Smooth muscle cell (in vitro differentiated cells): ENCODE results near the gene GJB3. TPM values are rescaled to one million over a fixed set of nuclear protein-coding genes. Genes with fewer than 3 reads are reported as not detected.
"Not testable (repeated sequence)": the region's sequence is repeated elsewhere in the genome, so short reads cannot be mapped to it uniquely, and the experiment has no call there.

Experiments
- DNase-seq: peaks from one replicate; lab custom pipeline; 2025; ENCODE audit not compliant: unreplicated experiment; lab: John Stamatoyannopoulos, UW
- H2AFZ ChIP-seq: fragments of 200-600 bp; sonication (generic); 2 replicates; pipeline ENCODE4 v1.6.0; 2016; ENCODE audit warnings: antibody characterized with exemption, low read depth, mild to moderate bottlenecking
- H3F3A ChIP-seq: fragments of 200-600 bp; sonication (generic); 2 replicates; pipeline ENCODE4 v1.6.0; 2017; ENCODE audit warnings: antibody characterized with exemption, low read depth
- H3K27ac ChIP-seq: fragments of 200-600 bp; sonication (generic); 2 replicates; pipeline ENCODE4 v1.5.1; 2016; ENCODE audit warnings: low read depth, mild to moderate bottlenecking
- H3K27me3 ChIP-seq: fragments of 200-600 bp; sonication (generic); 2 replicates; pipeline ENCODE4 v1.6.1; 2016; ENCODE audit warnings: low read depth, mild to moderate bottlenecking
- H3K36me3 ChIP-seq: fragments of 200-600 bp; sonication (generic); 2 replicates; pipeline ENCODE4 v1.5.1; 2016; ENCODE audit warnings: low read depth
- H3K4me1 ChIP-seq: fragments of 200-600 bp; sonication (generic); 2 replicates; pipeline ENCODE4 v1.5.1; 2016; ENCODE audit warnings: low read depth
- H3K4me2 ChIP-seq: fragments of 200-600 bp; sonication (generic); 2 replicates; pipeline ENCODE4 v1.6.0; 2016; ENCODE audit warnings: mild to moderate bottlenecking
- H3K4me3 ChIP-seq: fragments of 200-600 bp; sonication (generic); 2 replicates; pipeline ENCODE4 v1.5.1; 2016; ENCODE audit warnings: mild to moderate bottlenecking
- H3K79me2 ChIP-seq: fragments of 200-600 bp; sonication (generic); 2 replicates; pipeline ENCODE4 v1.6.0; 2016; ENCODE audit warnings: low read depth, mild to moderate bottlenecking
- H3K9ac ChIP-seq: fragments of 200-600 bp; sonication (generic); 2 replicates; pipeline ENCODE4 v1.6.0; 2016; ENCODE audit warnings: low read depth
- H3K9me3 ChIP-seq: fragments of 200-600 bp; sonication (generic); replicated peaks from 2 replicates; pipeline ENCODE4 v1.5.1; 2016; ENCODE audit warnings: low read depth
- H4K20me1 ChIP-seq: fragments of 200-600 bp; sonication (generic); 2 replicates; pipeline ENCODE4 v1.6.0; 2016; ENCODE audit warnings: low read depth
- WGBS: methylation state at CpG from one replicate; pipeline ENCODE4 v1.1.7; 2016; ENCODE audit warnings: low lambda C conversion rate; 5-methylcytosine and 5-hydroxymethylcytosine counted together
- polyA plus RNA-seq: library from polyadenylated mRNA; unstranded; fragments of >200 nt; fragmentation: Nextera tagmentation; extraction: Ambion mirVana; gene quantifications from 2 replicates; pipeline ENCODE4 v1.2.1, GENCODE V29; 2016
- total RNA-seq: library from RNA; depleted of rRNA; stranded (reverse); fragments of >200 nt; gene quantifications from 2 replicates; pipeline ENCODE4 v1.2.3, GENCODE V29; 2014
- TF ChIP-seq, protein P1 (sequence below): fragments of 200-600 bp; sonication (generic); IDR thresholded peaks from 2 replicates; pipeline ENCODE4 v1.5.1; 2017; ENCODE audit warnings: borderline replicate concordance, mild to moderate bottlenecking, antibody characterized with exemption; ENCODE audit not compliant: insufficient read depth, poor library complexity, severe bottlenecking

The GJB3 gene
- total RNA-seq: 5.6 and 10.0 TPM in 2 replicates
- 2.9 and 13.1 TPM in 2 replicates for polyA plus RNA-seq

- Histone ChIP-seq H3K79me2 (no peaks in the 10 kb centered on the region), H3K27ac (peak within 1 kb of the TSS; percentile 42), H3K9ac (no peak within 1 kb of the TSS), H4K20me1 (no peaks in the 10 kb centered on the region), H3K4me2 (peak within 1 kb of the TSS; percentile 87), H3F3A (no peaks in the 10 kb centered on the region), H2AFZ (no peak within 1 kb of the TSS), H3K4me1 (peaks cover 9% of the 10 kb centered on the region), H3K27me3 (peaks cover 54% of the 10 kb centered on the region), H3K4me3 (peak within 1 kb of the TSS; percentile 40), H3K9me3 (no peaks in the 10 kb centered on the region), H3K36me3 (no peaks in the 10 kb centered on the region)
- DNase-seq: no peak
- WGBS: under 1% methylated on average over 56 of the region's 62 CpGs
- TF ChIP-seq, protein P1, sequence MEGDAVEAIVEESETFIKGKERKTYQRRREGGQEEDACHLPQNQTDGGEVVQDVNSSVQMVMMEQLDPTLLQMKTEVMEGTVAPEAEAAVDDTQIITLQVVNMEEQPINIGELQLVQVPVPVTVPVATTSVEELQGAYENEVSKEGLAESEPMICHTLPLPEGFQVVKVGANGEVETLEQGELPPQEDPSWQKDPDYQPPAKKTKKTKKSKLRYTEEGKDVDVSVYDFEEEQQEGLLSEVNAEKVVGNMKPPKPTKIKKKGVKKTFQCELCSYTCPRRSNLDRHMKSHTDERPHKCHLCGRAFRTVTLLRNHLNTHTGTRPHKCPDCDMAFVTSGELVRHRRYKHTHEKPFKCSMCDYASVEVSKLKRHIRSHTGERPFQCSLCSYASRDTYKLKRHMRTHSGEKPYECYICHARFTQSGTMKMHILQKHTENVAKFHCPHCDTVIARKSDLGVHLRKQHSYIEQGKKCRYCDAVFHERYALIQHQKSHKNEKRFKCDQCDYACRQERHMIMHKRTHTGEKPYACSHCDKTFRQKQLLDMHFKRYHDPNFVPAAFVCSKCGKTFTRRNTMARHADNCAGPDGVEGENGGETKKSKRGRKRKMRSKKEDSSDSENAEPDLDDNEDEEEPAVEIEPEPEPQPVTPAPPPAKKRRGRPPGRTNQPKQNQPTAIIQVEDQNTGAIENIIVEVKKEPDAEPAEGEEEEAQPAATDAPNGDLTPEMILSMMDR: no peak
Measured at GRCh38 chr1:34781071-34781843, at the start of gene GJB3. Gene GJB3 (plus strand): TSS chr1:34781214. CDS start chr1:34784763, 3,549 bp downstream.

DNA sequence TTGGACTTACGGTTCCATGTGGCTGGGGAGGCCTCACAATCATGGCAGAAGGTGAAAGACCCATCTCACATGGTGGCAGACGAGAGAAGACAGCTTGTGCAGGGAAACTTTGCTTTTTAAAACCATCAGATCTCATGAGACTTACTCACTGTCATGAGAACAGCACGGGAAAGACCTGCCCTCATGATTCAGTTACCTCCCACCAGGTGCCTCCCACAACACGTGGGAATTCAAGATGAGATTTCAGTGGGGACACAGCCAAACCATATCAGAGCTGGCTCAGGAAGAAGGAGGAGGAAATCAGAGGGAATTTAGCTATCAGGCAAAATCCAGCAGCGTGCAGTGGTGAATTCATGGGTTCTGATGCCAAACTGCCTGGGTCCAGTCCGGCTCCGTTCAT, 48.2 kb upstream of the GJB3 start:
- not testable (repeated sequence) for H3K36me3 ChIP-seq, H3K4me1 ChIP-seq, H3K9me3 ChIP-seq, H3K4me3 ChIP-seq, DNase-seq, H4K20me1 ChIP-seq, H2AFZ ChIP-seq, H3K79me2 ChIP-seq, H3K4me2 ChIP-seq, H3K9ac ChIP-seq, H3K27ac ChIP-seq, H3F3A ChIP-seq, H3K27me3 ChIP-seq
- 75% methylated on average over 7 of the region's 7 CpGs for WGBS

GRCh38 chr1:34736692-34737091, 44.3 kb upstream of the GJB3 start:
- Histone ChIP-seq H3K4me2 (no peak overlapping the region), H3K79me2 (no peaks in the 10 kb centered on the region), H3K27ac (no peak overlapping the region), H3K36me3 (no peaks in the 10 kb centered on the region), H3K9me3 (no peaks in the 10 kb centered on the region), H4K20me1 (no peaks in the 10 kb centered on the region), H2AFZ (no peak overlapping the region), H3K4me3 (no peak overlapping the region), H3K4me1 (peaks cover 3% of the 10 kb centered on the region), H3F3A (no peaks in the 10 kb centered on the region), H3K27me3 (peaks cover 4% of the 10 kb centered on the region), H3K9ac (no peak overlapping the region)
- TF ChIP-seq, protein P1: no peak
- no peak for DNase-seq
- WGBS: 97% methylated on average over 10 of the region's 10 CpGs

DNA sequence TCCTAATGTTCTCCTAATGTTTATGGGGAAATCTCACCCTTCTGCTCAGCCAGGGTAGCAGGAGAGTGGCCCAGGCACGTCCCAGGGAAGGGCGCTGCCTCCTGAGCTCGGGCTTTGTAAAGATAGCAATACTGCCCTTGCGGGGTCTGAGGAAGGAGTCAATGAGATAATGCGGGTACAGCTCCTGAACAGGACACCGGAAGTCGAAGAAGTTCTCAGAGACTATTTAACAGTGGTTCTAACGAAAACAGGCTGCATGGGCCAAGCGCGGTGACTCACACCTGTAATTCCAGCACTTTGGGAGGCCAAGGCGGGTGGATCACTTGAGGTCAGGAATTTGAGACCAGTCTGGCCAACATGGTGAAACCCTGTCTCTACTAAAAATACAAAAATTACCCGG, 43.8 kb upstream of the GJB3 start:
- H3F3A ChIP-seq, H3K36me3 ChIP-seq, H3K4me2 ChIP-seq, DNase-seq, H3K9ac ChIP-seq, H3K27ac ChIP-seq, H3K9me3 ChIP-seq, H3K4me3 ChIP-seq, H3K27me3 ChIP-seq, H3K79me2 ChIP-seq, H2AFZ ChIP-seq, H3K4me1 ChIP-seq, H4K20me1 ChIP-seq: not testable (repeated sequence)
- 90% methylated on average over 12 of the region's 12 CpGs for whole genome bisulfite sequencing
